NCI-H2107 treated with DMSO at 0.1 percent for 48 hours (cell line): ENCODE measurements around the gene MOV10L1.

Source experiments
- DNase-seq: peaks from one replicate; lab custom pipeline; 2025; ENCODE audit not compliant: unreplicated experiment; lab: John Stamatoyannopoulos, UW

MOV10L1 gene

DNA sequence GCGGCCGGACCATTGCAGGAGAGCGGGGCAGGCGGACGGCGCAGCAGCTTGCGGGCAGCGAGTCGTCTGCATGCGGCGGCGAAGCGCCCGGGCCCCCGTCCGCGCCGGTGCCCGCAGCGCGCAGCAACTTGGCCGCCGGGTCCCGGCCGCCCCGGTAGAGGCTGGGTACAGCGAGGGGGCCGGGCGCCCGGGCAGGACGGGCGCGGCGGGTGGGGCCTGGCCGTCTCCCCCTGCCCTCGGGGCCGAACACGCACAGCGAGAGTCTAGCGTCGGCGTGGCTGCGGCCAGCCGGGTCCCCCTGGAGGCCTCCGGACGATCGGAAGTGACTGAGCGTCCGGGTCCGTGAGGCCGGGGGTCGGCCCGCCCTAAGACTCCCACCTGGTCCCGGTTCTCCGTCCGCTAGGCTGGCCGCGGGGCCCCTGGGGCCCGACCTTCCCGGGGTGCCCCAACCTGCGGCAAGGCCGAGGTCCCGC is 95.1 kb downstream of the MOV10L1 start:
- no peak for DNase-seq

DNA sequence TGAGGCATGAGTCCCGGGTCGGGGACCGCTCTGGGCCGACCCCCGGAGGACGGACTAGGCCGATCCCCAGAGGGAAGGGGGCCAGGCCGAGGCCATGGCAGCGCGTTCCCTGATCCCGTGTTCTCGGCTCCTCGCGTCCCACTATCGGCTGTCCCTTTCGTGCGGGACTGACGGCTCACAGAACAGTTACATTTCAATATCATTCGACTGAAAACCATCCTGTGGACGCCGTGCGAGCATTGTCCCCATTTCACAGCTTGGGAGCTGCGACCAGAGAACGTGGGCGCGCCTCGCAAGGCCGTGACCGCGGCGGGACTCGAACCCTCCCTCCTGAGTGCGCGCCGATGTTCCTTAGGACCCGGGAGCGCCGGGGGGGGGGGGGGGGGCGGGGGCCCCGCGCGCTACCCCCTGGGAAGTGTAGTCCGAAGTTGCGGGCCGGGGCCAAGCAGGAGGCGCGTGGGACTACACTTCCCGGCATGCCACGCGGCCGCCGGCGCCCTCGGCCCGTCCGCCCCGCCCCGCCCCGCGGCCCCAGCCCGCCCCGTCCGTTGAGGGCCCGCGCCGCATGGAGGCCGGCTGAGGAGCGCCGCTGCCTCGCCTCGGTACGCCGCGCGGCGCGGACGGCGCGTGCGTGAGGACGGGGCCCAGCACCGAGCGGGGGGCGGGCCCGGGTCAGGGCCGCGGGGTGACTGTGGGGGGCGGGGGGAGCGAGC is 95.7 kb downstream of the MOV10L1 start, which contains the start of gene TRABD:
TSS of gene TRABD (plus strand) at position 539 of the 713 bp plus-strand sequence. CDS start 7,148 bp downstream, outside the sequence.
- no peak for DNase-seq

DNA sequence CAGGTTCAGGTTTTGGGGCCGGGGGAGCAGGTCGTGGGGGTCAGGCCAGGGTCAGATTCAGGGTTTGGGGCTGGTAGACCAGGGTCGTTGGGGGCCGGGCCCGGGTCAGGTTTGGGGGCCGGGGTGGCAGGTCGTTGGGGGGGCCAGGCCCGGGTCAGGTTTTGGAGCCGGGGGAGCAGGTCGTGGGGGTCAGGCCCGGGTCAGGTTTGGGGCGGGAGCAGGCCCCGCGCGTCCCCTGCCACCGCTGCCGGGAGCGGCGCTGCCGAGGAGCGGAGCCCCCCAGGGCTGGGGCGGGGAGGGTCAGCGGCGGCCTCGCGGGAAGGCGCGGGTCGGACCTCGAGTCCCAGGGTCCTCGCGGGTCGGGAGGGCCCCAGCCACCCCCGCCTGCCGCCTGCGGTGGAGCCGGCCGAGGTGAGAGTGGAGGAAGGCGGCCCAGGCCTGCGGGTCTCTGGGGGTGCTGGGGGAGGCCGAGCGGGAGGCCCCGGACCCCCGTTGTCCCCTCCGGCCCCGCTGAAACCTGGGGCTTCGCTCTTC is 96.4 kb downstream of the MOV10L1 start:
- no peak for DNase-seq

DNA sequence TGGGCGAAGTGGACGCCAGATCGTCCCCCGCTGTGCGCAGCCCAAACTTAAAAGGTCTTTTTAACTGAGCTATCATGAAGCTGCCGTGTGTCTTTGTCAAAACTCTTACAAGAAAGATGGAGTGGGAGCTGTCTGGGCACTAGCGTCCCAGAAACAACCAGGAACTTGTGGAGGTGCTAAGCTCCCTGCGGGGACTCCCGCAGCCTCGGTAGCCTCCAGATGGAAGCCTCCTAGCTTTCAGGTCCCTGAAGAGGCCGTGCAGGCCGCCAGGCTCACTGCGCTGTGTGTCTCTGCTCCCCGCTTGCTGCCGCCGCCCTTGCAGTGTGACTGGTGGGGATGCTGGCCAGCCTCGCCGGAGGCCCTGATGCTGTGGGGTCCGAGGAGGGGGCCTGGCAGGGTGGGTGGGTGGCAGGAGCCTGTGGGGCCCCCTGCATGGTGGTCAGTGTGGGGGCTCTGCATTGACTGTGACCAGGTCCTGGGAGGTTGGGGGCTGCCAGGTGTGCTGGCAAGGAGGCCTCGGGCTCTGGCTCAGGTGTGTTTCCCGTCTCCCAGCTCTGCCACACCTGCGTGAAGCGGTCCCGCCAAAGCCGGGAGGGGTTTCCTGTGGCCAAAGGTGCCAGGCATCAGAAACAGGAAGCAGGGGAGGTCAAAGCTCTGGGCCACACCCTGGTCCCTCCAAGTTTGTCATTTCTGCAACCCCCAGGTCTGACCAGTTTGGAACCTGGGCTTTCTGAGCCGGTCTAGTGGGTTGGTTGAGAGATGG is 97.1 kb downstream of the MOV10L1 start:
- DNase-seq = no peak

DNA sequence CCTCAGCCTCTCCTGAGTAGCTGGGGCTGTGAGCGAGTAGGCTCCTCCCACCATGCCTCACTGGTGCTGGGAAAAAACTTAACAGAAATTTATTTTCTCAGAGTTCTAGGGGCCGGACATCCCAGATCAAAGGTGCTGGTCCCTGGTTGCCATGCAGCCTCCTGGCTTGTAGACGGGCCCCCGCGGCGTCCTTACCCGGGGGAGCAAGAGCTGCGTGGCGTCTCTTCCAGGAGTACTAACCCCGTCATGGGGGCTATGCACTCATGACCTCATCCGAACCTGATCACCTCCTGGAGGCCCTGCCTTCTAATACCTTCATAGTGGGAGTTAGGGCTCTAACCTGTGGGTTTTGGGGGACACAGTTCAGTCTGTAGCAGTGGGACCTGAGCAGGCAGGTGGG is 98.5 kb downstream of the MOV10L1 start:
- DNase-seq = no peak

DNA sequence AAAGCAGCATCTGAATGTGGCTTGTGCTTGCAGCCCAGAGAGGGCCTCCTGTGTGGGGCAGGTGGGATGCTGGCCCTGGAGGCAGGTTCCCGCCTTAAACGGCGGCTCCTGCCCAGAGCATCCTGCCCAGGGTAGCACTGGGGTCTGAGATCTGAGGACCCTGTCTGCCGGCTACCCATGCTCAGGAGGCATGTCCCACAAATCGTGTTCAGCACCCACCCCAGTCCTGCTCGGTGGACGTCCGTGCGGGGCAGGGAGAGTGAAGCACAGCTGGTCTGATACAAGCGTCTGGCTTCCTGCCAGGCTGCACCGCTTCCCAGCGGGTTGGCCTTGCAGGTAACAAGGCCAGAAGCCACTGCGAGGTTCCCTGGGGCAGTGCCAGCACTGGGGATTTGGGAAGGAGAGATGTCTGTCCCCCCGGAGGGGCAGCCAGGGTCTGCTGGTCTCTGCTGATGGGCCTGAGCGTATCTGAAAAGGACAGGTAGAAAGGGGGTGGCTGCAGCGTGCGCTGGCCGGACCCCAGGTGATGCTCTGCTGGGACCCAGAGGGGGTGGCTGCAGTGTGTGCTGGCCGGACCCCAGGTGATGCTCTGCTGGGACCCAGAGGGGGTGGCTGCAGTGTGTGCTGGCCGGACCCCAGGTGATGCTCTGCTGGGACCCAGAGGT is 99.5 kb downstream of the MOV10L1 start:
- no peak for DNase-seq

DNA sequence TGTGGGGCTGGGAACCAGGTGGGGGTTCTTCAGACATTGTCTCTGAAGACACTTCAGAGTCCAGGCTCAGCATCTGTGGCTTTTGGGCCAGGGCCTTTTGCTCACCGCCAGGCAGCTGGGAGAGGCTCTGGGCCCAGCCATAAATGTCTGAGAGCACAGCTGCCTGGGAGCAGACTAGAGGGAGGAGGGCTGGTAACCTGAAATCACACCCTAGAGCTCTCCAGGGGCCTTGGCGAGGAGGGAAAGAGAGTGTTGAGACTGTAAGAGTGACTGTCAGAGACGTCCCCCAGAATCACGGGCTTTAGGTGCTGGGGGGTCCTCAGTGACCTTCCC is 100.0 kb downstream of the MOV10L1 start:
- DNase-seq = no peak

DNA sequence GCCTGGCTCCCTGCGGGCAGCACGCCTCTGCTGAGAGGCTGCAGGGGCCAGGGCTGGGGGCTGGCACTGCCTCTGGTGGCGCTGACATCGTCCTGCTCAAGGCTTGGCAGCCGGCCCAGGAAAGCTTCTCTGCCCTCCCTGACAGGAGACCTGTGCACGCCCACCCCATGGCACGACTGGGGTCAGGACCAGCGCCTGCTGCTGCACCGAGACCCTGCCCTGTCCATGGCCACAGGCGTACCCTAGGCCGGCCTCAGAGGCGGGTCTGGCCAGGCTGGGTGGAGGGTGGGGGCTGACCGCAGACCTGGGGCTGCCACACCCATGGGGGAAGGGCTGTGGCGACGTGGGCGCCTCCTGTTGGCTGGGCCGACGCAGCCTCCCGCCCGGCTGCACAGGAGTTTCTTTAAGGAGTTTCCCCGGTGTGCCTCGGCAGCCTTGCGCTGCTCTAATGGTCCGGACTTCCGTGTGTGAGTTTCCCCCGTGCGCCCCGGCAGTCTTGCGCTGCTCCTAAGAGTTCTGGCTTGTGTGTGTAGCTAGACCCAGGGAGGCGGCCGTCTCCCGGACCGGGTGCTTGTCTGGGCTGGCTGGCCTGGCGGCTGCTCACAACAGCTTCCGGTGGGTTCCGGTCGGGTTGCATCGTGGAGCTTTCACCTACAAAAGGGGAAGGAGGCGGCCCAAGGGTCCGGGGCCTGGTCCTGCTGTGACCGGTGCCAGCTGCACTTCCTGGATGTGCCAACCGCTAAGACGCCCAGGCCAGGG is 100.6 kb downstream of the MOV10L1 start:
- no peak for DNase-seq

DNA sequence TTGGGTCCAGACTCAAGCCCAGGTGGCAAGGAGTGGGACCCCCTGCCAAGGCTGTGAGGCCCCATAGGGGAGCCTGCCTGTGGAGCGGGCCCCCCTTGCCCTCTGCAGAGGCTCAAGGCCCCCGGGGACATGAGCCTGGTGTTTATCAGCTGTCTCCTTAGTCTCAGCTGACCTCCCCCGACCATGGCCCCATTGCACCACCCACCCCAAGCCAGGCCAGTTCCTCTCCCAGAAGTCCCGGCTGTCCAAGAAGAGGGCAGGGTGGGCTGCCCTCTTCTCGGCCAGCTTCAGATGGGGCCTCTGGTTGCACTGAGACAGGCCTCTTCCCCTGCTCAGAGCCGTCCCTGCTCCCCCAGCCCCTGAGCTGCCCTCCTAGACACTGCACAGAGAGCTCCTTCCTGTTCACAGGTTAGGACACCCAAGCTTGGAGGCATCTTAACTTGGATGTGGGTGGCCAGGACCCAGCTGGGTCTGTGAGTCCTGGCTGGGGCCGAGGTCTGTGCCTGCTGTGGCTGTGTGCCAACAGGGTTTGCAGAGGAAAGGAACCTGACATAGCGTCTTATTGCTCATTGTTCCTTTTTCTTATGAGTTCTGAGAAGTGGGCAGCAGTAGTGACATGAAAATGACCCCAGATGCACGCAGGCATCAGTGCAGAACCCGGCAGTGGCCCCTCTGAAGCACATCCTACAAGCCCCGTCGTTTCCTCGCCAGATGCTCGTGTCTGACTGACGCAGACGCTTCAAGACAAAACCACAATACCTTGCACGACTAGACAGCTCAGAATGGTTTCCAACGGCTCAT is 101.3 kb downstream of the MOV10L1 start:
- no peak for DNase-seq

DNA sequence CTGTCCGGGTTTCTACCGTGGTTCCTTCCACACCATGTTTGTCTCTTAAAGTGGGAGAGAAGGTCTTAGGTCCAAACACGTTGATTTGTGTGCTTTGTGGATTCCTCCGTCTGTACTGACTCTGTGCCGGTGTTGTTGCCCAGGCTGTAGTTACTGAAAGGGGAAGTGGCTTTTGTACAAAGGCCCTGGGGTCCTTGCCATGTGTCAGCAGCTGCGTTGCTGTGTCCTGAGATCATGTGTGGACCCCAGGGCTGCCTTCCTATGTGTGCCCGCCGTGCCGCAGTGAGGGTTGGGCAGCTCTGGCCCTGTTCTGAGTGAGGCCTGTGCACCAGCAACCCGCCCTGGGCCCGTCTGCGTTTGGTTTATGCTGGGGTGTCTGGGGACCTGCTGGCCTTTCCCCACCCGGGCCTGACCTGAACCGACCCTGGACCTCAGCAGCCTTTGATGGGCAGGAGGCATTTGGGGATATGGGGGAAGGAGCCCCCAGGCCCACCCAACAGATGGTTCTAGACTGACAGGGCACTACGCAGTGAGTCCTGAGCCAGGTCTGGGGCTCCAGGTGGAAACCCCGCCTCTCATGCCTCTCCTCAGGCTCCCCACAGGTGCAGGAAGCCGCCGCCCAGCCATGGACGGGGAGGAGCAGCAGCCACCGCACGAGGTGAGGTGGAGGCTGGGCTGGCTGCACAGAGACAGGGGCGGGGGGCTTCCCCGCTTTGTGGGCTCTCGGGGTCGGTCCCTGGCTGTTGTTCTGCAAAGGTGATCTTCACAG is 102.8 kb downstream of the MOV10L1 start:
- DNase-seq = no peak

DNA sequence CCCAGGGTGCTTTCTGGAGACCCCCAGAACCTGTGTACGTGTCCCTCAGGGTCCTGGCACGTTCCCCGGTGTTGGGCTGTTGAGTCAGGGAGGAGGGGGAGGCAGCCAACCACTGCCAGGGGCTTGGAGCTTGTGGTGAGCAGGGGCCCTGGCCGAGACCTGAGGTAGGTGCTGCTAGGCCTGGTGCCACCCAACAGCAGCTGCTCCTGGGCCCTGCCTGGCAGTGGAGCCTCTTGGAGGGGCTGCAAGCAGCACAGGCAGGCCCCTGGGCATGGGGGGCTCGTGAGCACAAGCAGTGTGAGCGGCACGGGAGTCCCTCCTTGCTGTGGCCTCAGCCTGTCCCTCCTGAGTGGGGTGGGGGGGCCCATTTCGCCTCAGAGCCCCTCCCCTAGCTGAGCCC is 103.8 kb downstream of the MOV10L1 start:
- DNase-seq = no peak

DNA sequence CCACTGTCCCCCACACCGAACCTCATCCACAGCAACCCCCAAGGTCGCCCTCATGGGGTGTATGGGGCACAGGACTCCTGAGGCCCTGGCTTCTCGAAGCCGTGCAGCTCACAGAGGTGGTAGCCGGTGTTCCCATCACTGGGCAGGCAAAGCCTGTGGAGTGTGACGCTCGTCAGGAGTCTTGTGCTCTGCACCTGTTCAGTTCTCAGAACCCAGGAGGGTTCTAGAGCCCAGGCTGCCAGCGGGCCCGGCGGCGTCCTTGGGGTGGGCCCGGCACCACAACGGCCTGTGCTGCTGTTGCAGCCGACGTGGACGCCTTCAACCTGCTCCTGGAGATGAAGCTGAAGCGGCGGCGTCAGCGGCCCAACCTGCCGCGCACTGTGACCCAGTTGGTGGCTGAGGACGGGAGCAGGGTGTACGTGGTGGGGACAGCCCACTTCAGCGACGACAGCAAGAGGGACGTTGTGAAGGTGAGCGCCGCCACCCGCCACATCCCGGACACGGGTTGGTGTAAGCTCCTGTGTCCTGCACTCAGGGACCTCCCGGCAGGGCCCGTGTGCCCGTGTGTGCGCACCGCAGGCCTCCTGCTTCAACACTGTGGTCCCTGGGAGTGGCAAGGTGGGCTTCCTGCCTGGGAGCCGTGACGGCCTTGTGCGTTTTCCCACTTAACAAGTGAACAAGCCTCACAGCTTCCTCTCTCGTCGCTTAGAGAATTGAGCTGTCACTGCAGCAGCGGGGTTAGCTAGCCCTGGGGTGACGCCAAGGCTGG is 104.4 kb downstream of the MOV10L1 start:
- DNase-seq = no peak

DNA sequence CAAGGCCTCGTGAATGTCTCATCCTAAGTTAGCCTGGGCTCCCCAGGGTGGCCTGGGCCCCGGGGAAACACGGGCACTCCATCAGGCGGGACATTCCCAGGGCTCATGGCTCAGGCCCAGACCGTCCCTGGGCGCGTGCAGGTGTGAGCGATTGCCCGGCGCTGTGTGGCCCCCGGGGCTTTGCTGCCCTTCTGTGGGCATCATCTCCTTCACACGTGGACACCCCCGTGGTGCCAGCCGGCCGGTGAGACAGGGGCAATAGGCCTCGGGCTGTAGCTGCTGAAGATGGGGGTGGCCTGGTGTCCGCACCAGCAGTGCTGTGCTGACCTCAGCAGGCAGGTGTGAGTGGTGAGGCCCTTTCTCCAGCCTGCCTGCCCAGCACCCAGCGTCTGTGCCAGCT is 106.5 kb downstream of the MOV10L1 start:
- no peak for DNase-seq

DNA sequence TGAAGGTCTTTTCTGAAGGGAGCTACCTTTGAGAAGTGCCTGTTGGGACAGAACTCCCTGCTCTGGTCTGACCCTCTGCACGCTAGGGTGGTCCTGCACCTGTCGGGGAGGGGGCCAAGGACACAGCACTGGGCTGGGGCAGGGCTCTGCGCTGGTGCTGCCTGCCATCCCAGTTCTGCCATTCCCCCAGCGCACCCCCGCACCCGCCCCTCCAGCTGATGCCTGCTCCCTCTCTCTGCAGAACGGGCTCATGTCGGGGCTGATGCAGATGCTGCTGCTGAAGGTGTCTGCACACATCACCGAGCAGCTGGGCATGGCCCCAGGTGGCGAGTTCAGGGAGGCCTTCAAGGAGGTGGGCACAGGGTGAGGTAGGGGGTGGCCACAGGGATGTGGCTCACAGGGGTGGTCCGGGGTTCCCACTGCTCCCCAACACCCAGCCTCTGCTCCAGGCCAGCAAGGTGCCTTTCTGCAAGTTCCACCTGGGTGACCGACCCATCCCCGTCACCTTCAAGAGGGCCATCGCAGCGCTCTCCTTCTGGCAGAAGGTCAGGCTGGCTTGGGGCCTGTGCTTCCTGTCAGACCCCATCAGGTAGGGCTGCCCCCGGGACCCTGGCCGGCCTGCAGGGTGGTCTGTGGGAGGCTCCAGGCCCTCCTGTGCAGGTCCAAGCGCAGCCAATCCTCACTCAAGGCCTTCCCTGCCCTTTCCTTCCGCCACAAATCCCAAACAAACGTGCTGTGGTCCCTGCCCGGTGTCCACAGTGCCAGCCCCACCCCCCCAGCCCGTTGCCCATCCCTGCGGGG is 107.4 kb downstream of the MOV10L1 start:
- DNase-seq = no peak

DNA sequence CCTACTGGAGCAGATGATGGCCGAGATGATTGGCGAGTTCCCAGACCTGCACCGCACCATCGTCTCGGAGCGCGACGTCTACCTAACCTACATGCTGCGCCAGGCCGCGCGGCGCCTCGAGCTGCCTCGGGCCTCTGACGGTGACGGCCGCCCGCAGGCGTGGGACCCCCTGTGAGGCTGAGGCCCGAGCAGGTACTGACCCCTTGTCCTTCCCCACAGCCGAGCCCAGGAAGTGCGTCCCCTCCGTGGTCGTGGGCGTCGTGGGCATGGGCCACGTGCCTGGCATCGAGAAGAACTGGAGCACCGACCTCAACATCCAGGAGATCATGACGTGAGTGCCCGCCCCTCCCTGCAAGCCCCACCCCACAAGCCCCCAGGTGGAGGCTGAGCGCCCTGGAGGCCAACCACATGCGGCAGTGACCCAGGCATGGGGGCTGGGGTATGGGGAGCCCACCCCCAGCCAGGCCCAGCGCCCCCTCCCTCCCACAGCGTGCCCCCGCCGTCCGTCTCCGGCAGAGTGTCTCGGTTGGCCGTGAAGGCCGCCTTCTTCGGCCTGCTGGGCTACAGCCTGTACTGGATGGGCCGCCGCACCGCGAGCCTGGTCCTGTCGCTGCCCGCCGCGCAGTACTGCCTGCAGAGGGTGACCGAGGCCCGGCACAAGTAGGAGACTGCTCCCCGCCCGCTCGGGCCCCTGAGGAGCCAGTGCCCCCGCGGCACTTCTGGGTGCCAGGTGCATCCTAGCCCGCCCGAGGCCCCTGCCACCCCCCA is 108.2 kb downstream of the MOV10L1 start:
- DNase-seq = no peak

DNA sequence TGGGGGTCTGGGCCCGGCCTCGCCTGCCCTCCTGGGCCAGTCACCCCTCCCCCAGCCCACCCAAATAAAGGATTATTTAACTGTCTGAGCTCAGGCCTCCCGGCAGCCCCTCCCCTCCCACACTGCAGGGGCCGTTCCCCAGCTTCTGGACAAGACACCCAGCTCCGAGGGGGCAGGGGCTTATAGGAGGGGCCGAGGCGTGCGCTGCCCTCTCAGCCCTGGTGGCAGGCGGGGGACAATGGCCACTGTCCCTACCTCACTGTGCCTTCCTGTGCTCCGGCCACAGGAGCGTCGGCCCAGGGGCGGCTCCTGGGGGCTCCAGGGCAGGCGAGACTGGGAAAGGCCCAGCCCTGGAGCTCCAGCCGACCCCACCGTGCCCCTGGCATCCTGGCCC is 108.8 kb downstream of the MOV10L1 start:
- DNase-seq = no peak

DNA sequence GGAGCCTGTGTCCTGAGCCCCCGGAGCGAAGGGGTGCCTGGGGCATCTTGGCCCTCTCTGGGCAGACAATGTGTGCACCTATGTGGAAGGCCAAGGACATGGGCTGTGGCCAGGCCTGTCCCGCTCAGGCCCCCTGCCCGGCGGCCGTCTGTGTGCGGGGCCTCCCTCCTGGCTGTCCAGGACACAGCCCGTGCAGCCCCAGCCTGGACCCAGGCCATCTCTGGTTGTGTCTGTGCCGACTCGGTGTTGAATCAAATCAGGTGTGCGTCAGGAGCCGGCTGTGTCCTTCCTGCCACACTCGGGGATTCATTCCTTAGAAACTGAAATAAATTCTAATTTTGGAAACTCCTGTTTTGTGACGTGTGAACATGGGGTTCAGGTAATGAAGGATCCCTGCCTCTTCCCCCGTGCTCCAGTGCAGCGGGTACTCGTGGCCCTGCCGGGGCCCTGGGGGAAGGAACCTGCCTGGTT is 109.5 kb downstream of the MOV10L1 start:
- DNase-seq = no peak
